Breast epithelium (tissue), 4 donors: Measurements from ENCODE around the gene TXNRD2. TPM values are rescaled to one million over a fixed set of nuclear protein-coding genes. Genes with fewer than 3 reads are reported as not detected.

Experiments
- DNase-seq, 2 donors: peaks; one replicate each; pipeline ENCODE4 v3.0.0-alpha.2; 2019; ENCODE audit warnings: low spot score in 2 of 2
- H3K27ac ChIP-seq, 2 donors: fragments of 200-600 bp; sonication (generic) in 1 of 2; one replicate each; pipeline ENCODE4 v1.5.1; 2016 to 2019; ENCODE audit warnings: mild to moderate bottlenecking in 1 of 2
- H3K27me3 ChIP-seq, 2 donors: fragments of 200-600 bp; sonication (generic) in 1 of 2; one replicate each; pipeline versions ENCODE4 v1.5.1 to v1.6.0; 2017 to 2019; ENCODE audit warnings: control low read depth in 1 of 2, mild to moderate bottlenecking in 1 of 2
- H3K36me3 ChIP-seq: fragments of 200-600 bp; one replicate; pipeline ENCODE4 v1.5.1; 2019
- H3K4me1 ChIP-seq, 2 donors: fragments of 200-600 bp; sonication (generic); one replicate each; pipeline ENCODE4 v1.5.1; 2016 to 2019; ENCODE audit warnings: control low read depth in 1 of 2
- H3K4me3 ChIP-seq, 3 donors: fragments of 200-600 bp; sonication (generic); 1 replicate in 2 of 3; 2 replicates in 1 of 3; pipeline ENCODE4 v1.5.1; 2016 to 2019; ENCODE audit warnings: mild to moderate bottlenecking in 3 of 3, moderate library complexity in 2 of 3
- H3K9me3 ChIP-seq, 2 donors: fragments of 200-600 bp; sonication (generic) in 1 of 2; one replicate each; pipeline ENCODE4 v1.5.1; 2016 to 2019; ENCODE audit warnings: control low read depth in 1 of 2
- POLR2A ChIP-seq: fragments of 450-650 bp; IDR thresholded peaks from one replicate; pipeline ENCODE4 v1.6.1; 2016; ENCODE audit warnings: antibody characterized with exemption, mild to moderate bottlenecking, moderate library complexity
- POLR2AphosphoS5 ChIP-seq, 3 donors: sonication (generic); formaldehyde crosslinking; IDR thresholded peaks; one replicate each; pipeline ENCODE4 v1.6.1; 2017; ENCODE audit warnings: antibody characterized with exemption in 3 of 3
- intact Hi-C: fragments of 100-400 bp; cut with DNase I; formaldehyde crosslinking; loops from one replicate; pipeline ENCODE4 v1.15.1; 2023; ENCODE audit warnings: low total_unique reads
- total RNA-seq, 3 donors: library from RNA; depleted of rRNA; stranded (reverse); fragments of >200 nt; gene quantifications; one replicate each; pipeline ENCODE4 v1.1.0, GENCODE V29; 2016
- TF ChIP-seq, protein P1 (sequence below), 3 donors: fragments of 450-650 bp; IDR thresholded peaks; one replicate each; pipeline ENCODE4 v1.5.1; 2016 to 2017; ENCODE audit warnings: antibody characterized with exemption in 3 of 3, mild to moderate bottlenecking in 3 of 3, moderate library complexity in 3 of 3

The TXNRD2 gene
- total RNA-seq, 3 donors from 2014 or later = 13.8 to 22.8 (median 20.6) TPM

DNA sequence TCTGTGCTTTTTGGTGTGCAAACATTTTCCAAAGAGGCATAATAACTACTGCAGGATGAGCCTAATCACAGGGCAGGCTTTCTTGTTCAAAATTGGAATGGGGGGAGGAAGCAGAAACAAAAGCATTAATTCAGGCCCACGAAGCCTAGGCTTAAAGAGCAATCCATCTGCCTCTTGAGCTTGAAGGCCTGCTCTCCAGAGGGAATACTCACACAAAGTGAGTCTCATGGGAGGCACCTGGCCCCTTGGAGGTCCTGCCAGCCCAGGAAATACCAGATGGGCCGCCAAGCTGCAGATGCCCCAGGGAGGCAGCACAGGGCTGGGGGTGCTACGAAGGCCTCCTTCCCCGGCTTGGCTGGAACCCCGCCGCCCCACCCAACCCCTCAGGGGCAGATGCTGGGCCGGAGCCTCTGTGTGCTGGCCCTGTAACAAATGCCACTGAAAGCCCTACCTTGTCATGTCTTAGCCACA is 39.3 kb downstream of the TXNRD2 start:
- Histone ChIP-seq H3K27ac (no peak overlapping the region), H3K27me3 (no peaks in the 10 kb centered on the region), H3K9me3 (no peaks in the 10 kb centered on the region), H3K4me1 (no peaks in the 10 kb centered on the region), H3K36me3 (no peaks in the 10 kb centered on the region), H3K4me3 (no peak overlapping the region)
- DNase-seq = no peak
- intact Hi-C loops = loop anchor here (5.0 kb wide), 1 partner anchor 175 kb away; no protein-coding TSS in a partner anchor
- TF ChIP-seq, protein P1, sequence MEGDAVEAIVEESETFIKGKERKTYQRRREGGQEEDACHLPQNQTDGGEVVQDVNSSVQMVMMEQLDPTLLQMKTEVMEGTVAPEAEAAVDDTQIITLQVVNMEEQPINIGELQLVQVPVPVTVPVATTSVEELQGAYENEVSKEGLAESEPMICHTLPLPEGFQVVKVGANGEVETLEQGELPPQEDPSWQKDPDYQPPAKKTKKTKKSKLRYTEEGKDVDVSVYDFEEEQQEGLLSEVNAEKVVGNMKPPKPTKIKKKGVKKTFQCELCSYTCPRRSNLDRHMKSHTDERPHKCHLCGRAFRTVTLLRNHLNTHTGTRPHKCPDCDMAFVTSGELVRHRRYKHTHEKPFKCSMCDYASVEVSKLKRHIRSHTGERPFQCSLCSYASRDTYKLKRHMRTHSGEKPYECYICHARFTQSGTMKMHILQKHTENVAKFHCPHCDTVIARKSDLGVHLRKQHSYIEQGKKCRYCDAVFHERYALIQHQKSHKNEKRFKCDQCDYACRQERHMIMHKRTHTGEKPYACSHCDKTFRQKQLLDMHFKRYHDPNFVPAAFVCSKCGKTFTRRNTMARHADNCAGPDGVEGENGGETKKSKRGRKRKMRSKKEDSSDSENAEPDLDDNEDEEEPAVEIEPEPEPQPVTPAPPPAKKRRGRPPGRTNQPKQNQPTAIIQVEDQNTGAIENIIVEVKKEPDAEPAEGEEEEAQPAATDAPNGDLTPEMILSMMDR (IDR thresholded peaks at IDR 0.05) = no peak
- TF ChIP-seq POLR2A (no peak), POLR2AphosphoS5 (IDR thresholded peaks at IDR 0.05) (no peak)

DNA sequence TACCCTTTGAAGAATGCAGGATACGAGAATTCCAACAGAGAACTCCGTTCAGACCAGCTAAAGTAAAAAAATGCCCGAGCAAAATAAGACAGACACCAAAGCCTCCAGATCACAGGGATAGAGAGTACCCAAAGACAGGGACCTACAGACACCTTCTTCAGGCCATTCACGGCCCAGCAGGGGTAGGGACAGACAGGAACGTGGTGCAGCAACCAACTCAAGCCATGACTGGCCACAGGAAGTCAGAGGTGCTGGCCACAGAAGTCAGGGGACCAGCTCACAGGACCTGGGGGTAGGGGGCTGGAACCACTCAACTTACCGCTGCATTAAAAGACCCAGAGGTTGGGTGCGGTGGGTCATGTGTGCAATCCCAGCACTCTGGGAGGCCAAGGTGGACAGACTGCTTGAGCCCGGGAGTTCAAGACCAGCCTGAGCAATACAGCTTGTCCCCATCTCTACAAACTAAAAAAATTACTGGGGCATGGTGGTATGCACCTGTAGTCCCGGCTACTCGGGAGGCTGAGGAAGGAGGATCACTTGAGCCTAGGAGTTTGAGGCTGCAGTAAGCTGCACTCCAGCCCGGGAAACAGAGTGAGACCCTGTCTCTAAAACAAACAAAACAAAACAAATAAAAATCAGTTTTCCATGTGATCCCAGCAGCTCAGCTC is 39.9 kb downstream of the TXNRD2 start:
- H3K36me3 ChIP-seq = no peaks in the 10 kb centered on the region
- TF ChIP-seq, protein P1 (IDR thresholded peaks at IDR 0.05) = no peak
- TF ChIP-seq POLR2A (no peak), POLR2AphosphoS5 (IDR thresholded peaks at IDR 0.05) (no peak)
- H3K4me1 ChIP-seq = no peaks in the 10 kb centered on the region
- no peak overlapping the region for H3K4me3 ChIP-seq
- no peak for DNase-seq
- H3K9me3 ChIP-seq = no peaks in the 10 kb centered on the region
- intact Hi-C loops = loop anchor here (5.0 kb wide), 1 partner anchor 174 kb away; no protein-coding TSS in a partner anchor
- no peaks in the 10 kb centered on the region for H3K27me3 ChIP-seq
- H3K27ac ChIP-seq = no peak overlapping the region

DNA sequence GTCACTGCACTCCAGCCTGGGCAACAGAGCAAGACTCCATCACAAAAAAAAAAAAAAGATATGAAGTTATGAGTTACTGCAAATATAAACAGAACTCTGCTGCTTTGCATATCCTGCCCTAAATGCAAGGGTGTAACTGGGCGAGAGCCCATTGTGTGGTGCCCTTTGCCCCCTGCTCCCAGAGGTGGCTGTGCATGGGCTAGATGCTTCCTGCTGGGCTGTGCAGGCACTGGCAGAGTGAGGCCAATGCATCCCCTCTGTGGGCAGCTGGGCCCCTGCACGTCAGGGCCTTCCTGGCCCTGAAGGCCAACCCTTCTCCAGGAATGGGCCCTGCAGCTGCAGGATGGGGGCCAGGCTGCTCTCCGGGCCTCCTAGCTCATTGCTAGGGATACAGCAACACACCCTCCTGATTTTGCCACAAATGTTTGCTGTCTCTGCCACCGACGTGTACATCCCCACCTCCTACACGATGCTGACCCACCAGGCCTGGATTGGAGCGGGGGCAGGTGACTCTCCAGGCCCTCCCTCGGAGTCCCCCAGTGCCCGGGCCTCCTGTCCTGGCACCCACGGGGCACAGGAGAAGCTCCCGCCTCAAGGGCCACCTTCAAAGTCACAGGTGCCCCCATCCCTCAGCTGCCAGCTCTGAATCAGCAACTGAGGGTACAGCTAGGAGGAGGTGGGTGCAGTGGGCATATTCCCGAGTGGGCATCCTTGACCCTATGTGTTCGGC is 40.7 kb downstream of the TXNRD2 start:
- Histone ChIP-seq H3K9me3 (no peaks in the 10 kb centered on the region), H3K4me1 (no peaks in the 10 kb centered on the region), H3K27me3 (no peaks in the 10 kb centered on the region), H3K36me3 (no peaks in the 10 kb centered on the region), H3K4me3 (no peak overlapping the region), H3K27ac (no peak overlapping the region)
- intact Hi-C loops = loop anchor here (5.0 kb wide), 1 partner anchor 174 kb away; no protein-coding TSS in a partner anchor
- DNase-seq = no peak
- TF ChIP-seq POLR2A (no peak), POLR2AphosphoS5 (IDR thresholded peaks at IDR 0.05) (no peak)
- TF ChIP-seq, protein P1 (IDR thresholded peaks at IDR 0.05) = no peak

DNA sequence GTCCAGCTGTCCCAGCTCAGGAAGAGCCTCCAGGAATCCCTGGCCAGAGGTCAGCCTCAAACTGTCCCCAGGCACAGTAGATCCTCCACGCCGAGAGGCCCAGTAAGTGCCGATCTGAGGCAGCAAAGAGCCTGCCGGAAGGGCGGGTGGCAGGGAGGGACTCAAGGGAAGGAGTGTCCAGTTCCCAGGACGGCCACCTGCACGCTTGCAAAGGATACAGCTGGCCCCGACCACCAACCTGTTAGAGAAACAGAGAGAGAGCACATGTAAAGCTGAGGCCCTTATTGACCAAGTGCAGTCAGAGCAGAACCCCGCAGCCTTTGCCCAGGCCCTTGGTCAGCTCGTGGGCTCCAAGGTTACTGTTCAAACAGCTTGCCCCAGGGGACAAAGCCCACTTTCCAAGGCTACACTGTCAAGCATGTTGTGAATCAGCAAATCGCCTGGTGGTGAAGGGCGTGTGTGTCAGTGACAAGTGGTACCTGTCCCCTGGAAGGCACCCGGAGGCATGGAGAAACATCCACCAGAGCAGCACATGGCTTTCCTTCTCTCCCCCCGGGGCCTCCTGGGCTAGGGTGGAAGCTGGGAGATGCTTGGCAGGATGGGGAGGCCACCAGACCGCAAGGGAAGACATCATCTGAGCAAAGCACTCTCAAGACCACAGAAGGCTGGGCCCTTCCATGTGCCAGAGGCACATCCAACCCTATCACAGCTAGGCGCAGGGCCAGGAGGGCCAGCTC is 42.6 kb downstream of the TXNRD2 start:
- DNase-seq = no peak
- Histone ChIP-seq H3K27ac (no peak overlapping the region), H3K4me1 (no peaks in the 10 kb centered on the region), H3K4me3 (no peak overlapping the region), H3K9me3 (no peaks in the 10 kb centered on the region), H3K27me3 (no peaks in the 10 kb centered on the region), H3K36me3 (no peaks in the 10 kb centered on the region)
- intact Hi-C loops = no loop called here
- TF ChIP-seq POLR2A = no peak
- TF ChIP-seq, protein P1 (IDR thresholded peaks at IDR 0.05) = no peak
- no peak for TF ChIP-seq POLR2AphosphoS5 (IDR thresholded peaks at IDR 0.05)
